Colonic mucosa (tissue), 4 donors: ENCODE results near the gene PATL2. TPM values are rescaled to one million over a fixed set of nuclear protein-coding genes. Genes with fewer than 3 reads are reported as not detected.

Experiments used
- DNase-seq: peaks from one replicate; pipeline ENCODE4 v3.0.0-alpha.2; 2020
- H3K27ac ChIP-seq: fragments of 200-600 bp; one replicate; pipeline ENCODE4 v1.8.0; 2021
- H3K27me3 ChIP-seq: fragments of 200-600 bp; one replicate; pipeline ENCODE4 v1.8.0; 2021
- H3K36me3 ChIP-seq: fragments of 200-600 bp; one replicate; pipeline ENCODE4 v1.8.0; 2021
- H3K4me1 ChIP-seq: fragments of 200-600 bp; one replicate; pipeline ENCODE4 v1.8.0; 2021; ENCODE audit warnings: mild to moderate bottlenecking
- H3K4me3 ChIP-seq: fragments of 200-600 bp; one replicate; pipeline ENCODE4 v1.8.0; 2021
- H3K9ac ChIP-seq, 2 donors: one replicate each; pipeline ENCODE4 v1.7.0; 2013; ENCODE audit warnings: control low read depth in 2 of 2, low read depth in 2 of 2, low read length in 2 of 2
- H3K9me3 ChIP-seq: fragments of 200-600 bp; one replicate; pipeline ENCODE4 v1.8.0; 2021
- intact Hi-C: fragments of 100-400 bp; cut with DNase I; formaldehyde crosslinking; loops from one replicate; pipeline ENCODE4 v1.14.1; 2022
- total RNA-seq, 2 donors: library from RNA; stranded (reverse); fragmentation: NEBNext Ultra II Directional in 1 of 2; extraction: Animal tissue kit (Norgen Biotek cat#: 25700) in 1 of 2; gene quantifications; one replicate each; pipeline ENCODE4 v1.2.1, GENCODE V29; 2021
- TF ChIP-seq, protein P1 (sequence below): fragments of 200-600 bp; IDR thresholded peaks from one replicate; pipeline ENCODE4 v1.8.0; 2022; ENCODE audit warnings: antibody characterized with exemption, mild to moderate bottlenecking
- donor health status: healthy.
- donor health status: DM: no; HTN: no; CAD: no.
- donor health status: DM: no; HTN: no; CAD: no.

PATL2 gene
- total RNA-seq, 2 donors from 2014 or later = 1.2 to 2.6 TPM

GRCh38 chr15:44661576-44661975 is 49.5 kb downstream of the PATL2 start:
- Histone ChIP-seq H3K9me3 (no peaks in the 10 kb centered on the region), H3K27ac (no peak overlapping the region), H3K4me3 (no peak overlapping the region), H3K27me3 (no peaks in the 10 kb centered on the region), H3K9ac (no peak overlapping the region), H3K36me3 (peaks cover 5% of the 10 kb centered on the region), H3K4me1 (peaks cover 13% of the 10 kb centered on the region)
- DNase-seq = no peak
- TF ChIP-seq, protein P1, sequence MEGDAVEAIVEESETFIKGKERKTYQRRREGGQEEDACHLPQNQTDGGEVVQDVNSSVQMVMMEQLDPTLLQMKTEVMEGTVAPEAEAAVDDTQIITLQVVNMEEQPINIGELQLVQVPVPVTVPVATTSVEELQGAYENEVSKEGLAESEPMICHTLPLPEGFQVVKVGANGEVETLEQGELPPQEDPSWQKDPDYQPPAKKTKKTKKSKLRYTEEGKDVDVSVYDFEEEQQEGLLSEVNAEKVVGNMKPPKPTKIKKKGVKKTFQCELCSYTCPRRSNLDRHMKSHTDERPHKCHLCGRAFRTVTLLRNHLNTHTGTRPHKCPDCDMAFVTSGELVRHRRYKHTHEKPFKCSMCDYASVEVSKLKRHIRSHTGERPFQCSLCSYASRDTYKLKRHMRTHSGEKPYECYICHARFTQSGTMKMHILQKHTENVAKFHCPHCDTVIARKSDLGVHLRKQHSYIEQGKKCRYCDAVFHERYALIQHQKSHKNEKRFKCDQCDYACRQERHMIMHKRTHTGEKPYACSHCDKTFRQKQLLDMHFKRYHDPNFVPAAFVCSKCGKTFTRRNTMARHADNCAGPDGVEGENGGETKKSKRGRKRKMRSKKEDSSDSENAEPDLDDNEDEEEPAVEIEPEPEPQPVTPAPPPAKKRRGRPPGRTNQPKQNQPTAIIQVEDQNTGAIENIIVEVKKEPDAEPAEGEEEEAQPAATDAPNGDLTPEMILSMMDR = no peak
- intact Hi-C loops = loop anchor here (5.0 kb wide), 1 partner anchor 126 kb away; no protein-coding TSS in a partner anchor

DNA sequence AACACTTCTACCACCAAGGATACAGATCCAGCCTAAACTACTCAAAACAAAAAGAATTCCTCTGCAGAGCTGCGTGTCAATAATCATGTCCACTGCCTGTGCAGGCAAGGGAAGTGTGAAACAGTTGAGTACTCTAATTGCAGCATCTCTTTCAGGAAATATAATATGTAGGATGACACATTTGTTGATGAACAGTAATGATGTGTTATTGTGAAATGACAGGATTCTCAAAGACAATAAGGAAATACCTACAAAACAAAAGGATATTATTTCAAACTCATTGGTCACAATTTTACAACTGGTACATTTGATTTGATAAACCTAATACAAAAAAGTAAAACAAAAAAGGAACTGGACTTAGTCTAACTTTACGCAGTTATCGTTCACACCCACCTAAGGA is 52.1 kb downstream of the PATL2 start:
- Histone ChIP-seq H3K4me1 (peaks cover 9% of the 10 kb centered on the region), H3K9ac (no peak overlapping the region), H3K36me3 (peaks cover 5% of the 10 kb centered on the region), H3K4me3 (no peak overlapping the region), H3K9me3 (no peaks in the 10 kb centered on the region), H3K27ac (no peak overlapping the region), H3K27me3 (no peaks in the 10 kb centered on the region)
- no peak for DNase-seq
- TF ChIP-seq, protein P1 = no peak
- intact Hi-C loops = loop anchor here (10.0 kb wide), 1 partner anchor 64 kb away; no protein-coding TSS in a partner anchor

DNA sequence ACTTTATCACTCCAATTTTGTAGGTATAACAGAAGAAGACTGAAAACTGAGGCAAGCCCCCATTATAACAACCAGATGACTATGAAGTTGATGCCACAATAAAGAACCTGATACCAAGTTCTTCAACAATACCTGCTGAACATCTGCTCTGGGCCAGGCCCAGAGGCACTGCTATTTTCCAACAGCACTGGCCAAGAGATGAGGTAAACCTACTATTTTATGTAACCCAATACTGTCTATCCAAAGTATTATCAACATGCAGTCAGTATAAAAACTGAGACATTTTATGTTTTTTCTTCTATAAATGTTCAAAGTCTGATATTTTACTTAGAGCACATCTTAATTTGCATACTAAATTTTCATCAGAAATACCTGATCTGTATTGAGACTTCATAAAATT is 53.7 kb downstream of the PATL2 start:
- no peak for DNase-seq
- peaks cover 5% of the 10 kb centered on the region for H3K36me3 ChIP-seq
- no peaks in the 10 kb centered on the region for H3K9me3 ChIP-seq
- intact Hi-C loops = loop anchor here (10.0 kb wide), 1 partner anchor 63 kb away; no protein-coding TSS in a partner anchor
- H3K27ac ChIP-seq = no peak overlapping the region
- no peaks in the 10 kb centered on the region for H3K27me3 ChIP-seq
- TF ChIP-seq, protein P1 = no peak
- peaks cover 6% of the 10 kb centered on the region for H3K4me1 ChIP-seq
- H3K4me3 ChIP-seq = no peak overlapping the region
- H3K9ac ChIP-seq = no peak overlapping the region

- Histone ChIP-seq H3K27ac (no peak overlapping the region), H3K9me3 (no peaks in the 10 kb centered on the region), H3K36me3 (peaks cover 7% of the 10 kb centered on the region), H3K4me3 (no peak overlapping the region), H3K4me1 (peaks cover 6% of the 10 kb centered on the region), H3K9ac (no peak overlapping the region), H3K27me3 (no peaks in the 10 kb centered on the region)
- TF ChIP-seq, protein P1 = no peak
- intact Hi-C loops = loop anchor here (10.0 kb wide), 1 partner anchor 62 kb away; no protein-coding TSS in a partner anchor
- no peak for DNase-seq
Observed at GRCh38 chr15:44656913-44657312, 54.2 kb downstream of the PATL2 start.

GRCh38 chr15:44656298-44656697 is 54.8 kb downstream of the PATL2 start:
- Histone ChIP-seq H3K27me3 (no peaks in the 10 kb centered on the region), H3K36me3 (peaks cover 12% of the 10 kb centered on the region), H3K9me3 (no peaks in the 10 kb centered on the region), H3K4me1 (peaks cover under 1% of the 10 kb centered on the region), H3K4me3 (no peak overlapping the region), H3K27ac (no peak overlapping the region), H3K9ac (no peak overlapping the region)
- no peak for DNase-seq
- intact Hi-C loops = loop anchor here (10.0 kb wide), 1 partner anchor 61 kb away; no protein-coding TSS in a partner anchor
- TF ChIP-seq, protein P1 = no peak
